HuH-7 (cell line): Measurements from ENCODE around the gene TBXA2R.

Source experiments
- DNase-seq: peaks from one replicate; pipeline ENCODE4 v3.0.0; 2011; ENCODE audit warnings: low spot score

TBXA2R gene

GRCh38 chr19:3551792-3552095, 54.9 kb downstream of the TBXA2R start:
- DNase-seq = no peak

- DNase-seq = no peak
These were observed 55.5 kb downstream of the TBXA2R start for GRCh38 chr19:3550947-3551791.

GRCh38 chr19:3549816-3550215, 56.9 kb downstream of the TBXA2R start:
- DNase-seq = no peak

DNA sequence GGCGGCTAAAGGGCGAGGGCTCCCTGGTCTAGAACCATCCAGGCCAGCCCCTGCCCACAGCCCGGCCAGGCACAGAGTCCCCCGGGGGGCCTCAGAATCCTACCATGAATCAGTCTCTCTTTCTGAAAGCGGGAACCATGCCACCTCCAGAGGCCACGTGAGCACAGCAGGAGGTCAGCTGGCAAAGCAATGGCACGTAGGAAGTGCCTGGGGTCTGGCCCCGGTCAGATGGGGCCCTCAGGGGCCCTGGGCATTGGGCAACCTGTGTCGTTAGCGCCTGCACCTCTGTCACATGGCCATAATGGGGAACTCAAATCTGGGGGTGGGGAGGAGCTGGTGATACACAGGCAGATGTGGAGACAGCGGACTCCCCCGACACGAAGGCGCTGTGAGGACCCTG, 58.1 kb downstream of the TBXA2R start:
- DNase-seq = no peak

GRCh38 chr19:3547767-3548282, 58.9 kb downstream of the TBXA2R start:
- no peak for DNase-seq

- DNase-seq = no peak
These were observed 59.4 kb downstream of the TBXA2R start for GRCh38 chr19:3547301-3547731.

GRCh38 chr19:3546119-3546518, 60.6 kb downstream of the TBXA2R start:
- DNase-seq = no peak

- DNase-seq = no peak
These were observed 61.0 kb downstream of the TBXA2R start for GRCh38 chr19:3545669-3546034.

DNA sequence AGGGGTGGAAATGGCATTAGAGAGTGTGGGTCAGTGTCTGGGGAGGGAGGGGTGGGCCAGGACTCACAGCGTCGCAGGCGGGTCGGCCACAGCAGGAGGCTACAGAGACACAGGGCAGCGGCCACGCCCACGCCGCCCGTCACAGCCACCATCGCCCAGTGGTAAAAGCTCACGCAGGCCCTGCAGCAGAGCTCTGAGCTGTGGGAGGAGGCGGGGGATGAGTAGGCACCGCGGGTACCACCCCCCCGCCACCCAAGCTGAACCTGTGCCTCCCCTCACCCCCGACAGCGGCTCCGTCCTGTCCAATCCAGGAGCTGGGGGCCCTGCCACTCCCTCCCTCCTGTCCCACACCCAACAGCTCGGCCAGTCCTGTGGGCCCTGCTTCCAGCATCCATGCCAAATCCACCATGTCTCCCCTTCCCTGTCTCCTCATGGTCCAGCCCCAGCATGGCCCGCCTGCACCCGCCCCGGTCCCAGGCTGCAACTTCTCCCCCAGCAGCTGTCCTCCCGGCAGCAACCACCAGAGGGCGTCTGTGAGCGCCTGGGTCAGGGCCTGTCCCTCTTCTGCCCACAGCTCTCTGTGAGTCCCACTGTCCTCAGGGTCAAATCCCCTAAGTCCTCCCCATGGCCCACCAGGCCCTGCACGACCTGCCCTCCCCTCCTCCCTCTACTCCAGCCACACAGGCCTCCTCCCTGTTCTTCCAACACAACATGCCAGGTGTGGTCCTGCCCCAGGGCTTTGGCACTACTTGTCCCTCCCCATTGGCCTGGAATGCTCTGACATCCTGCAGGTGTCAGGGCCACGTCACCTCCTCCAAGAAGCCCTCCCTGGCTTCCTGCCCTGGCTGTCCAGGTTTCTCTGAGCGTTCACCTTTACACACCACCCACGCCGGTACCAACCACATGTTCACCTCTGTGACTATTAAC, 61.7 kb downstream of the TBXA2R start:
- DNase-seq = peak; percentile 83
